Loucy (cell line): ENCODE results near the gene CHCHD6.

Experiments used
- H2AFZ ChIP-seq: fragments of 200-600 bp; sonication (generic); 2 replicates; pipeline ENCODE4 v1.6.0; 2016; ENCODE audit warnings: antibody characterized with exemption, mild to moderate bottlenecking, low read length, moderate library complexity
- H3F3A ChIP-seq: fragments of 200-600 bp; 2 replicates; pipeline ENCODE4 v1.6.0; 2016; ENCODE audit warnings: antibody characterized with exemption, low read depth, mild to moderate bottlenecking
- H3K27me3 ChIP-seq: fragments of 200-600 bp; sonication (generic); 2 replicates; pipeline ENCODE4 v1.6.1; 2014; ENCODE audit warnings: low read length, mild to moderate bottlenecking; ENCODE audit not compliant: insufficient read depth, poor library complexity, severe bottlenecking
- H3K36me3 ChIP-seq: fragments of 200-600 bp; sonication (generic); 2 replicates; pipeline ENCODE4 v1.6.1; 2016; ENCODE audit warnings: low read length; ENCODE audit not compliant: insufficient read depth
- H3K4me1 ChIP-seq: fragments of 200-600 bp; sonication (generic); 2 replicates; pipeline ENCODE4 v1.5.1; 2014; ENCODE audit warnings: low read length, mild to moderate bottlenecking; ENCODE audit not compliant: insufficient read depth, poor library complexity, severe bottlenecking
- H3K4me2 ChIP-seq: fragments of 200-600 bp; sonication (generic); 2 replicates; pipeline ENCODE4 v1.6.0; 2014; ENCODE audit warnings: antibody characterized with exemption, low read length, low read depth, mild to moderate bottlenecking; ENCODE audit not compliant: poor library complexity, severe bottlenecking
- H3K4me3 ChIP-seq: fragments of 200-600 bp; sonication (generic); 2 replicates; pipeline ENCODE4 v1.5.1; 2014; ENCODE audit warnings: low read length, mild to moderate bottlenecking, mixed read lengths; ENCODE audit not compliant: poor library complexity, severe bottlenecking
- H3K79me2 ChIP-seq: fragments of 200-600 bp; sonication (generic); 2 replicates; pipeline ENCODE4 v1.6.1; 2014; ENCODE audit warnings: low read length; ENCODE audit not compliant: insufficient read depth
- H3K9ac ChIP-seq: fragments of 200-600 bp; sonication (generic); 2 replicates; pipeline ENCODE4 v1.6.0; 2014; ENCODE audit warnings: mild to moderate bottlenecking, low read depth, low read length, moderate library complexity; ENCODE audit not compliant: poor library complexity, severe bottlenecking
- H3K9me2 ChIP-seq: fragments of 200-600 bp; sonication (generic); replicated peaks from 2 replicates; pipeline ENCODE4 v1.6.1; 2016; ENCODE audit warnings: low read depth, low read length, mixed read lengths
- H3K9me3 ChIP-seq: fragments of 200-600 bp; sonication (generic); 2 replicates; pipeline ENCODE4 v1.6.1; 2014; ENCODE audit warnings: mild to moderate bottlenecking, antibody characterized with exemption, low read length, low read depth; ENCODE audit not compliant: insufficient read depth
- H4K20me1 ChIP-seq: fragments of 200-600 bp; sonication (generic); 2 replicates; pipeline ENCODE4 v1.6.0; 2014; ENCODE audit warnings: antibody characterized with exemption, low read length, mild to moderate bottlenecking; ENCODE audit not compliant: insufficient read depth, poor library complexity, severe bottlenecking
- EZH2phosphoT487 ChIP-seq: fragments of 200-600 bp; IDR thresholded peaks from 2 replicates; pipeline ENCODE4 v1.6.1; 2018; ENCODE audit warnings: antibody characterized with exemption, mild to moderate bottlenecking, moderate library complexity, borderline replicate concordance
- TF ChIP-seq, protein P1 (sequence below): fragments of 200-600 bp; sonication (generic); conservative IDR thresholded peaks from 2 replicates; pipeline ENCODE4 v1.5.1; 2014; ENCODE audit warnings: mild to moderate bottlenecking, antibody characterized with exemption, low read length

CHCHD6 gene

DNA sequence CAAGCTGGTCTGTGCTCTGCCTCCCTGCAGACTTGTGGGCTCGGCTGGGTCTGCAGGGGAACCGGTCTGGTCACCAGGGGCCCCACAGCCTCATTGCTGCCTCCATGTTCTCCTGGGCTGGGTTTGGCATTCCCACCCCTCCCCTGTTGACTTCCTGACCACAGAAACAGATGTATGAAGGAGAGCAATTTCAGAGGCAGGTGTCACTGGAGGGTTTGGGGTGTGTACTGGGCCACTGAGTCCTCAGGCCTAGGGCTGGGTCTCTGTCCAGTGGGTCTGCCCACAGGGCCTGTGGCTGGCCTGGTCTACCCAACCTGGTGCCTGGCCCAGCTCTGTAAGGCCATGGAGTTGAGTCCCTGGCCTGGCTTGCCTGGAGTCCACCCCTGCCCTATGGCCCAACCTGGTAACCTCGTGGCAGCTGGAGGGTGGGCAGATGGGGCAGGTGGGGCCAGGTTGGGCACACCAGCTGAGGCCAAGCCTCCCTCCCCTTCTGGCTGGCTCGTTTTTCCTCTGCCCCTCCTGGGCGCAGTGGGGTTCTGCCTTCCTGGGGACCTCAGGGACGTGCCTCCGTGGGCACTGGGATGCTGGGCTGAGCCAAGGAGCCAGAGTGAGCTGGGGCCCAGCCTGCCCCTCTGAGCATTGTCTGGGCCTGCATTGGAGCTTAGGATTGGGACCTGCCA, 299.7 kb downstream of the CHCHD6 start:
- Histone ChIP-seq H3F3A (no peaks in the 10 kb centered on the region), H3K36me3 (no peaks in the 10 kb centered on the region), H3K9me2 (no peaks in the 10 kb centered on the region), H3K4me3 (no peak overlapping the region), H3K9ac (no peak overlapping the region), H2AFZ (no peak overlapping the region), H3K9me3 (no peaks in the 10 kb centered on the region), H3K79me2 (no peaks in the 10 kb centered on the region), H3K4me1 (no peaks in the 10 kb centered on the region), H4K20me1 (no peaks in the 10 kb centered on the region), H3K27me3 (no peaks in the 10 kb centered on the region), H3K4me2 (no peak overlapping the region)
- TF ChIP-seq EZH2phosphoT487 = no peak
- TF ChIP-seq, protein P1, sequence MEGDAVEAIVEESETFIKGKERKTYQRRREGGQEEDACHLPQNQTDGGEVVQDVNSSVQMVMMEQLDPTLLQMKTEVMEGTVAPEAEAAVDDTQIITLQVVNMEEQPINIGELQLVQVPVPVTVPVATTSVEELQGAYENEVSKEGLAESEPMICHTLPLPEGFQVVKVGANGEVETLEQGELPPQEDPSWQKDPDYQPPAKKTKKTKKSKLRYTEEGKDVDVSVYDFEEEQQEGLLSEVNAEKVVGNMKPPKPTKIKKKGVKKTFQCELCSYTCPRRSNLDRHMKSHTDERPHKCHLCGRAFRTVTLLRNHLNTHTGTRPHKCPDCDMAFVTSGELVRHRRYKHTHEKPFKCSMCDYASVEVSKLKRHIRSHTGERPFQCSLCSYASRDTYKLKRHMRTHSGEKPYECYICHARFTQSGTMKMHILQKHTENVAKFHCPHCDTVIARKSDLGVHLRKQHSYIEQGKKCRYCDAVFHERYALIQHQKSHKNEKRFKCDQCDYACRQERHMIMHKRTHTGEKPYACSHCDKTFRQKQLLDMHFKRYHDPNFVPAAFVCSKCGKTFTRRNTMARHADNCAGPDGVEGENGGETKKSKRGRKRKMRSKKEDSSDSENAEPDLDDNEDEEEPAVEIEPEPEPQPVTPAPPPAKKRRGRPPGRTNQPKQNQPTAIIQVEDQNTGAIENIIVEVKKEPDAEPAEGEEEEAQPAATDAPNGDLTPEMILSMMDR = no peak

DNA sequence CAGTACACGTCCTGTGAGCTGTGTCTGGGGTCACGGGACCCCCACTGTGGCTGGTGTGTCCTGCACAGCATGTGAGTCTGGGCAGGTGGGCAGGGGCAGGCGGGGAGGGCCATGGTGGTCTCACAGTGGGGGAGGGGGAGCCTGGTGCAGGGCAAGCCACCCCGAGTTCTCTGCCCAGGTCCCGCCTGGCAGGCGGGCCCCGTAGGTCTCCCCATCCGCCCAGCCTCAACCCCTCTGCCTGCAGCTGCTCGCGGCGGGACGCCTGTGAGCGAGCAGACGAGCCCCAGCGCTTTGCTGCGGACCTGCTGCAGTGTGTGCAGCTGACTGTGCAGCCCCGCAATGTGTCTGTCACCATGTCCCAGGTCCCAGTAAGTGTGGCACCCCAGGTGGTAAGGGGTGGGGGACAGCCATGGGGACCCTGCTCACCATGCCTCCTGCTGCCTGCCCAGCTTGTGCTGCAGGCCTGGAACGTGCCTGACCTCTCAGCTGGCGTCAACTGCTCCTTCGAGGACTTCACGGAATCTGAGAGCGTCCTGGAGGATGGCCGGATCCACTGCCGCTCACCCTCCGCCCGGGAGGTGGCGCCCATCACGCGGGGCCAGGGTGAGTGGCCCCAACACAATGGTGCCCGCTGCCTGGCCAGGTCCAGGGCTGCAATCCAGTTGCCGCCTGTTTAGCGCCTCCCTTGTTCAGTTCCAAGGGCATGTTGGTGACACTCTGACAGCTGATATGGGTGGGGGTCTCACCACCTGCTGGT, 300.8 kb downstream of the CHCHD6 start:
- H4K20me1 ChIP-seq = no peaks in the 10 kb centered on the region
- H3K36me3 ChIP-seq = no peaks in the 10 kb centered on the region
- H3F3A ChIP-seq = no peaks in the 10 kb centered on the region
- H3K4me2 ChIP-seq = no peak overlapping the region
- H3K4me3 ChIP-seq = no peak overlapping the region
- no peaks in the 10 kb centered on the region for H3K9me3 ChIP-seq
- no peaks in the 10 kb centered on the region for H3K4me1 ChIP-seq
- H3K9me2 ChIP-seq = no peaks in the 10 kb centered on the region
- no peaks in the 10 kb centered on the region for H3K79me2 ChIP-seq
- H2AFZ ChIP-seq = no peak overlapping the region
- no peak overlapping the region for H3K9ac ChIP-seq
- no peaks in the 10 kb centered on the region for H3K27me3 ChIP-seq
- TF ChIP-seq, protein P1 = no peak
- no peak for TF ChIP-seq EZH2phosphoT487

DNA sequence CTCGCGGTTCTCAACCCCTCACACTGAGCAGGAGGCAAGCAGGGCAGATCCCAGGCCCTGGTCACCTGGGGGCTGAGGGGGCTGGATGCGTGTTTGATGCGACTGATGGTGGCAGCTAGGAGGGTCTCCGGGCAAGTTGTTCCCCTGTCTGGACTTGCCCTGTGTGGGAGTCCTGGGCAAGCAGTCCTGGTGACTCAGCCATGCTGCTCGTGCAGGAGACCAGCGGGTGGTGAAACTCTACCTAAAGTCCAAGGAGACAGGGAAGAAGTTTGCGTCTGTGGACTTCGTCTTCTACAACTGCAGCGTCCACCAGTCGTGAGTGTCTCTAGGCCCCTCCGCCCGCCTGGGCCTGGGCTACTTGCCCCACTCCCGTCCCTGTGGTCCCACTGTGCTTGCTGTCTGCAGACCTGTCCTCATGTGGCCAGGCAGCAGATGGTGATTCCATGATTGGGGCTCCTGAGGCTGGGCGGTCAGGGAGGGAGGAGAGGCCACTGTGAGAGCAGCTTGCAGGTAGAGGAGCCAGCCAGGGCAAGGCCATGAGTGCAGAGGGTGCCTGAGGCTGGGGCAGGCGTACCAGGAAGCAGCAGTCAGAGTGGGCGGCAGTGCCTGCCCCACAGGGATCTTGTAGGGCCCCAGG, 301.9 kb downstream of the CHCHD6 start:
- H3K4me1 ChIP-seq = no peaks in the 10 kb centered on the region
- H3K9ac ChIP-seq = no peak overlapping the region
- no peaks in the 10 kb centered on the region for H3F3A ChIP-seq
- H3K9me2 ChIP-seq = no peaks in the 10 kb centered on the region
- H4K20me1 ChIP-seq = no peaks in the 10 kb centered on the region
- H3K79me2 ChIP-seq = no peaks in the 10 kb centered on the region
- no peaks in the 10 kb centered on the region for H3K27me3 ChIP-seq
- no peak overlapping the region for H3K4me3 ChIP-seq
- no peak overlapping the region for H2AFZ ChIP-seq
- no peaks in the 10 kb centered on the region for H3K9me3 ChIP-seq
- H3K36me3 ChIP-seq = no peaks in the 10 kb centered on the region
- TF ChIP-seq, protein P1 = no peak
- TF ChIP-seq EZH2phosphoT487 = no peak
- H3K4me2 ChIP-seq = no peak overlapping the region
